Measurements from ENCODE around the gene MX1. TPM values are rescaled to one million over a fixed set of nuclear protein-coding genes. Genes with fewer than 3 reads are reported as not detected.
A peak's percentile ranks its signal among the peaks of the same experiment; 100 is the strongest.

Gene MX1
- total RNA-seq, 2 donors from 2014 or later: 65.2 to 154 TPM

GRCh38 chr21:41398251-41398650, 27.8 kb upstream of the MX1 start:
- ATAC-seq (replicated peaks in 1 of 2) (no peak), DNase-seq (no peak)
- Mint-ChIP-seq H3K9me3 (no peaks in the 10 kb centered on the region), H3K27ac (no peak overlapping the region), H3K36me3 (ENCODE audit: insufficient read depth in 2 of 2) (peaks cover 6 to 9% of the 10 kb centered on the region in 2 donors), H3K27me3 (ENCODE audit: low read depth) (no peaks in the 10 kb centered on the region), H3K4me3 (no peak overlapping the region), H3K4me1 (ENCODE audit: low read depth) (no peaks in the 10 kb centered on the region)

GRCh38 chr21:41398831-41399230, 27.2 kb upstream of the MX1 start:
- H3K27ac Mint-ChIP-seq: no peak overlapping the region
- DNase-seq: no peak
- no peaks in the 10 kb centered on the region for H3K9me3 Mint-ChIP-seq
- ATAC-seq (replicated peaks in 1 of 2): no peak
- no peaks in the 10 kb centered on the region for H3K4me1 Mint-ChIP-seq (ENCODE audit: low read depth)
- H3K27me3 Mint-ChIP-seq (ENCODE audit: low read depth): no peaks in the 10 kb centered on the region
- no peak overlapping the region for H3K4me3 Mint-ChIP-seq
- H3K36me3 Mint-ChIP-seq (ENCODE audit: insufficient read depth in 2 of 2): peaks cover 6 to 9% of the 10 kb centered on the region in 2 donors

GRCh38 chr21:41399246-41399800, 26.7 kb upstream of the MX1 start:
- H3K36me3 Mint-ChIP-seq (ENCODE audit: insufficient read depth in 2 of 2): peaks cover 6 to 9% of the 10 kb centered on the region in 2 donors
- H3K4me1 Mint-ChIP-seq (ENCODE audit: low read depth): no peaks in the 10 kb centered on the region
- DNase-seq (no peak), ATAC-seq (replicated peaks in 1 of 2) (no peak)
- H3K4me3 Mint-ChIP-seq: no peak overlapping the region
- H3K27ac Mint-ChIP-seq: no peak overlapping the region
- no peaks in the 10 kb centered on the region for H3K9me3 Mint-ChIP-seq
- H3K27me3 Mint-ChIP-seq (ENCODE audit: low read depth): no peaks in the 10 kb centered on the region

GRCh38 chr21:41402231-41402630, 23.8 kb upstream of the MX1 start:
- Mint-ChIP-seq H3K4me3 (no peak overlapping the region), H3K36me3 (ENCODE audit: insufficient read depth in 2 of 2) (peaks cover 6 to 7% of the 10 kb centered on the region in 2 donors), H3K27ac (no peak overlapping the region), H3K9me3 (no peaks in the 10 kb centered on the region), H3K27me3 (ENCODE audit: low read depth) (no peaks in the 10 kb centered on the region), H3K4me1 (ENCODE audit: low read depth) (no peaks in the 10 kb centered on the region)
- DNase-seq (no peak), ATAC-seq (replicated peaks in 1 of 2) (no peak)

- Mint-ChIP-seq H3K9me3 (no peaks in the 10 kb centered on the region), H3K27me3 (ENCODE audit: low read depth) (no peaks in the 10 kb centered on the region), H3K4me3 (no peak overlapping the region), H3K4me1 (ENCODE audit: low read depth) (no peaks in the 10 kb centered on the region), H3K27ac (no peak overlapping the region), H3K36me3 (ENCODE audit: insufficient read depth in 2 of 2) (peaks cover 2 to 4% of the 10 kb centered on the region in 2 donors)
- DNase-seq (no peak), ATAC-seq (replicated peaks in 1 of 2) (no peak)
These were observed 23.2 kb upstream of the MX1 start for GRCh38 chr21:41402796-41403195.

- Mint-ChIP-seq H3K9me3 (no peaks in the 10 kb centered on the region), H3K4me3 (no peak overlapping the region), H3K4me1 (ENCODE audit: low read depth) (no peaks in the 10 kb centered on the region), H3K27me3 (ENCODE audit: low read depth) (no peaks in the 10 kb centered on the region), H3K36me3 (ENCODE audit: insufficient read depth in 2 of 2) (peaks cover 4 to 7% of the 10 kb centered on the region in 2 donors), H3K27ac (no peak overlapping the region)
- DNase-seq (no peak), ATAC-seq (replicated peaks in 1 of 2) (no peak)
These were observed 22.7 kb upstream of the MX1 start for GRCh38 chr21:41403331-41403730.

- Mint-ChIP-seq H3K4me3 (no peak overlapping the region), H3K9me3 (no peaks in the 10 kb centered on the region), H3K27ac (no peak overlapping the region), H3K4me1 (ENCODE audit: low read depth) (no peaks in the 10 kb centered on the region), H3K36me3 (ENCODE audit: insufficient read depth in 2 of 2) (peaks cover 7 to 13% of the 10 kb centered on the region in 2 donors), H3K27me3 (ENCODE audit: low read depth) (no peaks in the 10 kb centered on the region)
- ATAC-seq (replicated peaks in 1 of 2): no peak
- DNase-seq: no peak
These were observed 22.1 kb upstream of the MX1 start for GRCh38 chr21:41403966-41404365.

GRCh38 chr21:41405321-41405720, 20.7 kb upstream of the MX1 start:
- H3K27me3 Mint-ChIP-seq (ENCODE audit: low read depth): no peaks in the 10 kb centered on the region
- H3K4me1 Mint-ChIP-seq (ENCODE audit: low read depth): no peaks in the 10 kb centered on the region
- H3K4me3 Mint-ChIP-seq: no peak overlapping the region
- ATAC-seq (replicated peaks in 1 of 2) (no peak), DNase-seq (no peak)
- no peak overlapping the region for H3K27ac Mint-ChIP-seq
- H3K9me3 Mint-ChIP-seq: no peaks in the 10 kb centered on the region
- peaks cover 12 to 13% of the 10 kb centered on the region in 2 donors for H3K36me3 Mint-ChIP-seq (ENCODE audit: insufficient read depth in 2 of 2)

- H3K9me3 Mint-ChIP-seq: peaks cover 0 to 2% of the 10 kb centered on the region in 2 donors
- H3K36me3 Mint-ChIP-seq (ENCODE audit: insufficient read depth in 2 of 2): peaks cover 11 to 13% of the 10 kb centered on the region in 2 donors
- H3K27ac Mint-ChIP-seq: no peak overlapping the region
- no peak overlapping the region for H3K4me3 Mint-ChIP-seq
- H3K4me1 Mint-ChIP-seq (ENCODE audit: low read depth): no peaks in the 10 kb centered on the region
- no peak for DNase-seq
- H3K27me3 Mint-ChIP-seq (ENCODE audit: low read depth): no peaks in the 10 kb centered on the region
- ATAC-seq (replicated peaks in 1 of 2): no peak
These were observed 19.7 kb upstream of the MX1 start for GRCh38 chr21:41406340-41406739.

GRCh38 chr21:41407541-41408460, 18.2 kb upstream of the MX1 start:
- Mint-ChIP-seq H3K27ac (no peak overlapping the region), H3K27me3 (ENCODE audit: low read depth) (no peaks in the 10 kb centered on the region), H3K4me3 (no peak overlapping the region), H3K9me3 (peaks cover 2 to 5% of the 10 kb centered on the region in 2 donors), H3K4me1 (ENCODE audit: low read depth) (no peaks in the 10 kb centered on the region), H3K36me3 (ENCODE audit: insufficient read depth in 2 of 2) (peaks cover 11 to 17% of the 10 kb centered on the region in 2 donors)
- ATAC-seq (replicated peaks in 1 of 2) (no peak), DNase-seq (no peak)

GRCh38 chr21:41410361-41410760, 15.7 kb upstream of the MX1 start:
- DNase-seq (no peak), ATAC-seq (replicated peaks in 1 of 2) (no peak)
- no peak overlapping the region for H3K27ac Mint-ChIP-seq
- H3K36me3 Mint-ChIP-seq (ENCODE audit: insufficient read depth in 2 of 2): peaks cover 12 to 17% of the 10 kb centered on the region in 2 donors
- no peak overlapping the region for H3K4me3 Mint-ChIP-seq
- H3K27me3 Mint-ChIP-seq (ENCODE audit: low read depth): no peaks in the 10 kb centered on the region
- peaks cover 6 to 7% of the 10 kb centered on the region in 2 donors for H3K9me3 Mint-ChIP-seq
- H3K4me1 Mint-ChIP-seq (ENCODE audit: low read depth): no peaks in the 10 kb centered on the region

- H3K27me3 Mint-ChIP-seq (ENCODE audit: low read depth): no peaks in the 10 kb centered on the region
- H3K27ac Mint-ChIP-seq: no peak overlapping the region
- H3K4me1 Mint-ChIP-seq (ENCODE audit: low read depth): no peaks in the 10 kb centered on the region
- H3K9me3 Mint-ChIP-seq: peaks cover 7 to 8% of the 10 kb centered on the region in 2 donors
- ATAC-seq (replicated peaks in 1 of 2) (no peak), DNase-seq (no peak)
- H3K36me3 Mint-ChIP-seq (ENCODE audit: insufficient read depth in 2 of 2): peaks cover 12 to 17% of the 10 kb centered on the region in 2 donors
- no peak overlapping the region for H3K4me3 Mint-ChIP-seq
These were observed 15.1 kb upstream of the MX1 start for GRCh38 chr21:41410767-41411448.

GRCh38 chr21:41411449-41412089, 14.5 kb upstream of the MX1 start:
- Mint-ChIP-seq H3K27ac (no peak overlapping the region), H3K4me3 (no peak overlapping the region), H3K4me1 (ENCODE audit: low read depth) (no peaks in the 10 kb centered on the region), H3K36me3 (ENCODE audit: insufficient read depth in 2 of 2) (peaks cover 10 to 17% of the 10 kb centered on the region in 2 donors), H3K9me3 (peaks cover 9% of the 10 kb centered on the region in 2 donors), H3K27me3 (ENCODE audit: low read depth) (no peaks in the 10 kb centered on the region)
- ATAC-seq (replicated peaks in 1 of 2) (peak; percentile 31 to 50), DNase-seq (peak in 1 of 2 donors; percentile 30)
